ENCODE results near the gene MYH13.

DNA sequence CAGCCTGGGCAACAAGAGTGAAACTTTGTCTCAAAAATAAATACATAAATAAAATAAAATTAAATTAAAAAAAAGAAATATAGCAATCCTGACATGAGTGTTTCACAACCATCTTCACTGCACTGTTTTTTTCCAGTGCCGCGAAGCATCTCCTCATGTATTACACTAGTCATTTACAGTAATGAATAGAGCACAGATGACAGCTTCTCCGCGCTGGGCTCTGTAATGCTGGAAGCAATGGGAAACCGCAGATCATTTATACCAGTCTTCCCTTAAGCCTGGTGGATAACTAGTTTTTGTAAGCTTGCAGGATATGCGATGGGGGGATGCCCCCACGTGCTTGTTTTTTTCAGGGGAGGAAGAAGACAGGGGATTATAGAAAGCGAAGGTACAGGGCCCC is 86.9 kb downstream of the MYH13 start:
- no peak for TF ChIP-seq EZH2 (IDR thresholded peaks at IDR 0.05; ENCODE audit: insufficient read depth, poor library complexity, severe bottlenecking)
- TF ChIP-seq EZH2phosphoT487 (IDR thresholded peaks at IDR 0.05; ENCODE audit: insufficient read depth, low read depth) = no peak
